ENCODE results near the gene PARD3.

DNA sequence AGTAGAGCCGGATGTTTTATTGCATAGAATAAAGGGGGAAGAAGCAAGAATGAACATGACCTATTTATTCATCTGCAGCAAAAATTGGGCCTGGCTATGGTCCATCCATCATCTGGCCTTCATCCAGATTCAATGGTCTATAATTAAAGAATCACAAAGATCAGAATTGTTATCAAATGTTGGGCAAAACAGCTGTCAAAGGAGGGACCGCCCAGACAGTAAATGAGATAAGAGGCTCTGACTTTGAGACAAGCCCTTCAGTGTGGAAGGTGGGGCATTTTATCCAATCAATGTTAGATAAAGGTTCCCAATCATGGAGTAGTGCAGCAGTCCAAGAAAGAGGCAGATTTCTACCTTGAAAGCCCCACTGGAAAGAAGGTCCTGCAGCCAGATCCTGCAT, 153.5 kb downstream of the PARD3 start:
- TF ChIP-seq EZH2 (IDR thresholded peaks at IDR 0.05; ENCODE audit: insufficient read depth, poor library complexity, severe bottlenecking) (no peak), EZH2phosphoT487 (IDR thresholded peaks at IDR 0.05; ENCODE audit: insufficient read depth, low read depth) (no peak)
